GM19351 (cell line): ENCODE results near the gene OPA3.
A peak's percentile ranks its signal among the peaks of the same experiment; 100 is the strongest.

Source experiments
- ATAC-seq: cut with Tn5 transposase; IDR thresholded peaks from one replicate; pipeline ENCODE4 v1.9.1; 2021; ENCODE audit warnings: mild to moderate bottlenecking, moderate library complexity; ENCODE audit not compliant: unreplicated experiment

Gene OPA3

GRCh38 chr19:45505996-45506245 is 78.7 kb downstream of the OPA3 start:
- ATAC-seq, result no peak

GRCh38 chr19:45505151-45505995 is 79.2 kb downstream of the OPA3 start:
- no peak for ATAC-seq

GRCh38 chr19:45503909-45504308 is 80.7 kb downstream of the OPA3 start:
- no peak for ATAC-seq

- ATAC-seq, result no peak
These were observed 82.5 kb downstream of the OPA3 start for GRCh38 chr19:45502111-45502510.

GRCh38 chr19:45501730-45502014 is 82.9 kb downstream of the OPA3 start:
- ATAC-seq, result no peak

- ATAC-seq, result no peak
These were observed 83.5 kb downstream of the OPA3 start for GRCh38 chr19:45500918-45501729.

GRCh38 chr19:45499196-45500180 is 85.1 kb downstream of the OPA3 start:
- no peak for ATAC-seq

GRCh38 chr19:45498411-45499195 is 86.0 kb downstream of the OPA3 start, which contains the start of gene PPM1N:
Gene PPM1N (plus strand): TSS chr19:45498443. CDS start chr19:45498473, 30 bp downstream.
- ATAC-seq, result no peak

- ATAC-seq, result no peak
These were observed 86.8 kb downstream of the OPA3 start for GRCh38 chr19:45497791-45498190.

GRCh38 chr19:45496349-45496953 is 88.2 kb downstream of the OPA3 start:
- peak; percentile 5 for ATAC-seq

GRCh38 chr19:45495178-45495577 is 89.4 kb downstream of the OPA3 start:
- no peak for ATAC-seq

- no peak for ATAC-seq
These were observed 90.2 kb downstream of the OPA3 start for GRCh38 chr19:45494261-45494916.

GRCh38 chr19:45492627-45493470 is 91.8 kb downstream of the OPA3 start:
- ATAC-seq, result no peak

GRCh38 chr19:45492137-45492626 is 92.4 kb downstream of the OPA3 start:
- ATAC-seq, result no peak

GRCh38 chr19:45489216-45489855 is 95.3 kb downstream of the OPA3 start:
- ATAC-seq, result no peak

- no peak for ATAC-seq
These were observed 95.9 kb downstream of the OPA3 start for GRCh38 chr19:45488708-45489107.

GRCh38 chr19:45485305-45486077 is 99.1 kb downstream of the OPA3 start:
- ATAC-seq, result peak; percentile 87
